Activated naive CD8-positive, alpha-beta T cell treated with anti-CD3 and anti-CD28 coated beads, Interleukin-2, amount 10 ng/mL, durations not matched to agents 7 days and 5 days (primary cell): Measurements from ENCODE around the gene TSPAN5. TPM values are rescaled to one million over a fixed set of nuclear protein-coding genes. Genes with fewer than 3 reads are reported as not detected.
"Not testable (repeated sequence)": the region's sequence is repeated elsewhere in the genome, so short reads cannot be mapped to it uniquely, and the experiment has no call there.

ENCODE experiments used
- ATAC-seq: fragments of 150-1000 bp; cut with Tn5 transposase; one replicate; pipeline ENCODE4 v1.10.0; 2021; ENCODE audit warnings: low read depth, moderate library complexity
- POLR2A ChIA-PET: fragments of 350-600 bp; sonication (Branson Sonifier 250); formaldehyde crosslinking; loops from one replicate; lab custom pipeline; 2021; ENCODE audit warnings: antibody characterized with exemption; lab: Charles Lee
- DNase-seq: peaks from one replicate; pipeline ENCODE4 v3.0.0; 2021
- H3K27ac Mint-ChIP-seq: one replicate; pipeline ENCODE4 v1.8.0; 2022; ENCODE audit warnings: mild to moderate bottlenecking, mixed read lengths
- H3K27me3 Mint-ChIP-seq: one replicate; pipeline ENCODE4 v1.8.0; 2022; ENCODE audit warnings: mild to moderate bottlenecking, moderate library complexity, mixed read lengths
- H3K36me3 Mint-ChIP-seq: one replicate; pipeline ENCODE4 v1.8.0; 2021; ENCODE audit warnings: mild to moderate bottlenecking, mixed read lengths
- H3K4me1 Mint-ChIP-seq: one replicate; pipeline ENCODE4 v1.8.0; 2021; ENCODE audit warnings: mixed read lengths
- H3K4me3 Mint-ChIP-seq: one replicate; pipeline ENCODE4 v1.8.0; 2022; ENCODE audit warnings: mild to moderate bottlenecking, moderate library complexity, mixed read lengths
- H3K9me3 Mint-ChIP-seq: one replicate; pipeline ENCODE4 v1.8.0; 2021; ENCODE audit warnings: mixed read lengths
- total RNA-seq, 2 experiments: library from RNA; stranded (reverse); gene quantifications; one replicate each; pipeline ENCODE4 v1.2.3, GENCODE V29; 2021

The TSPAN5 gene
- total RNA-seq, 2 experiments from 2014 or later = 19.8 to 21.4 TPM

DNA sequence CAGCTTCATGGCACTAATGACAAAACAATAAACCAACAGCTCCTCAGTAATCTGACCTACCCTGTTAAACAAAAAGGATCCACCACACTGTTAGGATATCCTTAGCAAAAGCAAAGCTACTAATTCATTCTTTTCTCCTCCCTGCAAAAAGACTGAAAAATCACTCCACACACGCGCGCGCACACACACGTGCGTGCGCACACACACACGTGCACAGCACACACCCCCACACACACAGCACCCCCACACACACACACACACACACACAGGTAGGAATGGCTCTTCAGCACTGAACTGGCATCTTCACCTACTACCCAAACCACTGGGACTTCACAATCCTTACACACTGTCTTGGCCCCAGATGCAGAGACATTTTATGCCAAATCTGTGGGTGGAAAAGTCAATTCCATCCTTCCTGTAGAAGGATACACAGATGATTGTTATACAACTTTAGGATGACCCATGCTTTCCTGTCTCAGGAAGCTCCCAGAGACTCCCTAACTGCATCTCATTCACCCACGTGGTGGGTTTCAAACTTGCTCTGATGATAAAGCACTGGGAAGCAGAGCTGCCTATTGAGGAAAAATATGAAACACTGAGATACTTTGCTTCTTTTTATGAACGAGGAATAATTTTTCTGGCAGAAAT, 102.5 kb downstream of the TSPAN5 start:
- DNase-seq (no peak), ATAC-seq (no peak)
- Mint-ChIP-seq H3K9me3 (peaks cover 6% of the 10 kb centered on the region), H3K4me3 (no peak overlapping the region), H3K27me3 (no peaks in the 10 kb centered on the region), H3K4me1 (peaks cover 3% of the 10 kb centered on the region), H3K27ac (no peak overlapping the region), H3K36me3 (peaks cover 14% of the 10 kb centered on the region)
- POLR2A ChIA-PET = no interaction called here

DNA sequence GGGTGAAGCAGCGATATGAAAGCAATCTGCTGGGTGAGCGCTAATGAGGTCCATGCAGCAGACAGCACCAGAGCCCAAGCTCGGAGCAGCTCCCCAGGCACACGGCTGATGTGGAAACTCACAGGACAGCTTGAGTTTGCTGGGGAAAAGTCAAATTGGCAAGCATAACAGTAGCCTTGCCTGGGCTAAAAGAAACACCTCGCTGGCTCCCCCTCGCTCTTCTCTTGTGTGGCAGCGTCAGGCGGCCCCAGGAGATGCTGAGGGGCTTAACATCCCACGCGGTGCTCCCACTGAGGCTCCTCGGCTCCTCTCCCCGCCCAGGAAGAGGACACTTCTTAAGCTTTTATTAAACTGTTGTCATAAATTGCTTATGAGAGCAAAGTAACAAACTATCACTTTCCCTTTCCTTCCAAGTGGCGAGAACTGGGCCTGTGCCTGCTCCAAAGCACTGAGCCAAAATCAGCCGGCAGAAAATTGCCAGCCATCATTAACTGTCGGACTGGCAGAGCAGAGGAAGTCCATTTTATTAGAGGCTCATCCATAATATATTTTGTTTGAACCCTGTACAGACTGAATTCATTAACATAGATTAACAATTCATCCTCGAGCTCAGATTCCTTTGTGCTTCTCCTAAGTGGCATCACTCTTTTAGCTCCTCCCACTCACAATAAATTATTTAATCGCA, 111.4 kb downstream of the TSPAN5 start:
- Mint-ChIP-seq H3K27me3 (no peaks in the 10 kb centered on the region), H3K4me3 (no peak overlapping the region), H3K36me3 (peaks cover 14% of the 10 kb centered on the region), H3K4me1 (peaks cover 9% of the 10 kb centered on the region), H3K9me3 (peaks cover 10% of the 10 kb centered on the region), H3K27ac (no peak overlapping the region)
- DNase-seq (no peak), ATAC-seq (no peak)
- POLR2A ChIA-PET = no interaction called here

DNA sequence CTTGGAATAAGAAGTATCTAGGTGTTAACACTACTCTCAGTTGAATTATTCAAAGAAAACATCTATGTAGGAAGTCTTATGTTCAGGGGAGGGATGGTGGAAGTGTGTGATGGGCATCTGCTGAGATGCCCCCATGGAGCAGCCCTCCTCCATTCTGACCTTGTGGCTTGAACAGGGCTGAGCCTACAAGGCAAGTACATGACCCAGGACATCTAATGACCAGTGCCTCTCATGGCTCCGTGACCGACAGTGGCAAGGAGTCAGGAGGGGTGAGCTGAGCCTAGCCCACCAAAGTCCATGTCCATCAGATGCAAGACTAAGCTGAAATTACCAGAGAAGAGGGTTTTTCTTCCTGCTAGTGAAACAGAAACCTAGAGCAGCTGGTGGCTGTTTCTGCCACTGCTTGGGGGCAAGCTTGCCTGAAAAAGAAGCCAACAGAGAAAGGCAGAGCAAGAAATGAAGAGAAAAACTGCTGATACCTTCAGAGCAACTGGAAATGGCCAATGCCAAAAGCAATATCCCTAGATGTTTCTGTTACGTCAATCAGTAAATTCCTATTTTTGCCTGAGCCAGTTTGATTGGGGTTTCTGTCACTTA, 113.5 kb downstream of the TSPAN5 start:
- H3K4me1 Mint-ChIP-seq = peaks cover 9% of the 10 kb centered on the region
- POLR2A ChIA-PET = no interaction called here
- ATAC-seq = no peak
- H3K4me3 Mint-ChIP-seq = no peak overlapping the region
- no peak for DNase-seq
- no peaks in the 10 kb centered on the region for H3K27me3 Mint-ChIP-seq
- peaks cover 1% of the 10 kb centered on the region for H3K36me3 Mint-ChIP-seq
- H3K9me3 Mint-ChIP-seq = no peaks in the 10 kb centered on the region
- H3K27ac Mint-ChIP-seq = no peak overlapping the region

DNA sequence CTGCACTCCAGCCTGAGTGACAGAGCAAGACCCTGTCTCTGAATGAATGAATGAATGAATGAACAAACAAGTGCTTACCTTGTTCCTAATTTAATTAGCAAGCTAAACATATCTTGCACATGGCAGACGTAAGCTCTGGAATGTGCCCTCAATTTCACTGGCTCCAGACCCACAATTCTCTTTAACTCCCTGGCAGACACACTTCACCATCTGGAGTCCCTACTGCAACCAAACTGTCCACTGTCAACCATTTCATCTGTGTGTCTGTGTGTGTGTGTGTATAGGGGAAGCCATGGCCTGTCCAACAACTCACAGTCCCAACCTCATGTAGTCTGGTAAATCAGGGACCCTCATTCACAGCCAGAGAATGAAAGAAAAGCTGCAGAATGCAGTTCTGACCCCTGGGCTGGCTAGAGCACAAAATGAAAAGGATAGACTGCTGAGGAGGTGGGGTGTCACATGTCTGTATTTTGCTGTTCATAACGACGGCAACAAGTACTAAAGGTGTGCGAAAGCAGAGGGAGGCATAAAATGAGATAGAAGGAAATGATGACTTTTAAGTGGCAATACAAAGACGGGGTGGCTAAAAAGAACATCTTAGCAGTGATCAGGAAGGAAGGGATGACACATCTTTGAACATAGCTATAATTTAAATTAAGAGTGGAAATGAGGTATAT, 114.1 kb downstream of the TSPAN5 start:
- Mint-ChIP-seq H3K36me3 (peaks cover 3% of the 10 kb centered on the region), H3K9me3 (no peaks in the 10 kb centered on the region), H3K27ac (no peak overlapping the region), H3K27me3 (no peaks in the 10 kb centered on the region), H3K4me3 (no peak overlapping the region), H3K4me1 (peaks cover 10% of the 10 kb centered on the region)
- no peak for DNase-seq
- peak; percentile 42 for ATAC-seq
- POLR2A ChIA-PET = no interaction called here

DNA sequence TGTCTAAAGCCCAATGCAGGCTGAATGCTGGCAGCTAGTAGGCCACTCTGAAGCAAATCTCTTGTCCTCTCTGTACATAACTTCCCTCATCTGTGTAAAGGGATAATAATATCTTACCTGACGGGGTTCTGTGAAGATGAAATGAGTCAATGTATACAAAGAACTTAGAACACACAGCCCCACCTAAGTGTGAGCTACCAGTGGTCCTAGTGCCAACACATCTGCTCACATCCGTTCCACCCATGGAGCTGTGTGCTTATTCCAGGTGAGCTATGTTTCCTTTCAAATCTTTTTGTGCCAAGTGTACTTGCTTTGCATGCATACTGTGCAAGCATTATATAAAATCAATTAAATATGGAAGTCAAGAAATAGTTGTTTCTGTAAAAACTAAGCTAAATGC, 116.4 kb downstream of the TSPAN5 start:
- Mint-ChIP-seq H3K9me3 (no peaks in the 10 kb centered on the region), H3K4me3 (no peak overlapping the region), H3K27ac (no peak overlapping the region), H3K4me1 (peaks cover 11% of the 10 kb centered on the region), H3K36me3 (peaks cover 6% of the 10 kb centered on the region), H3K27me3 (no peaks in the 10 kb centered on the region)
- POLR2A ChIA-PET = no interaction called here
- no peak for ATAC-seq
- DNase-seq = no peak

DNA sequence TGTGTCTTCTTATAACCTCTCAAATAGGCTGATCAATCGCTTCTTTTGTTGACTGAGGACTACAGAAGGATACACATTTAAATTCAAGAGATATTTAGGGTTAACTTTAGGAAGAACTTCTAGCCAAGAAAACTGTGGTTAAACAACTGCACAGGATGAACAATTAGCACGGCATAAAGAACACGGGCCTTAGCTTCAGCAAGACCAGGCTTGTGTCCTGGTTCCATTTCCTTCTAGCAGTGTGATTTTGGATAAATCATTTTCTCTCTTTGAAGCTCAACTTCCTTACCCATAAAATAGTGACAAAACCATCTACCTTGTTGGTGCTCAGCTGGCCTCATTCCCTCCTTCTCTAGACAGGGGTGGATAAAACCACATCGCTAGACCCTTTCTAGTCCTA, 117.6 kb downstream of the TSPAN5 start:
- POLR2A ChIA-PET = no interaction called here
- DNase-seq (no peak), ATAC-seq (no peak)
- no peak overlapping the region for H3K27ac Mint-ChIP-seq
- no peak overlapping the region for H3K4me3 Mint-ChIP-seq
- no peaks in the 10 kb centered on the region for H3K27me3 Mint-ChIP-seq
- H3K36me3 Mint-ChIP-seq = peaks cover 10% of the 10 kb centered on the region
- H3K4me1 Mint-ChIP-seq = peaks cover 11% of the 10 kb centered on the region
- H3K9me3 Mint-ChIP-seq = no peaks in the 10 kb centered on the region

DNA sequence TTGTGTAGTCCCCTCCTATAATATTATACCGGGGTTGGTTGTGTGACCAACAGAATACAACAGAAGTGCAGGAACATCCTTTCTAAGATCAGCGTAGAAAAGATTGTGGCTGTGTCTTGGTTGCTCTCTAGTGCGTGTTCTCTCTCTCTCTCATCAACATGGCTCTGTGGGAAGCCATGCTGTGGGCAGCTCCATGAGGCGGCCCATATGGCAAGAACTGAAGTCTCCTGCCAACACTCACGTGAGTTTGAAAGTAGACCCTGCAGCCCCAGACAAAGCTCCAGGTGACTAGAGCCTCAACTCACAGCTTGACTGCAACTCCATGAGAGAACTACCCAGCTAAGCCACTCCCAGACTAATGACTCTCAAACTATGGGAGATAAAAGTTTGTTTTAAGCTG, 118.7 kb downstream of the TSPAN5 start:
- DNase-seq (no peak), ATAC-seq (no peak)
- no peak overlapping the region for H3K4me3 Mint-ChIP-seq
- peaks cover 13% of the 10 kb centered on the region for H3K36me3 Mint-ChIP-seq
- H3K27ac Mint-ChIP-seq = no peak overlapping the region
- POLR2A ChIA-PET = no interaction called here
- peaks cover 8% of the 10 kb centered on the region for H3K4me1 Mint-ChIP-seq
- H3K9me3 Mint-ChIP-seq = peaks cover 3% of the 10 kb centered on the region
- no peaks in the 10 kb centered on the region for H3K27me3 Mint-ChIP-seq

DNA sequence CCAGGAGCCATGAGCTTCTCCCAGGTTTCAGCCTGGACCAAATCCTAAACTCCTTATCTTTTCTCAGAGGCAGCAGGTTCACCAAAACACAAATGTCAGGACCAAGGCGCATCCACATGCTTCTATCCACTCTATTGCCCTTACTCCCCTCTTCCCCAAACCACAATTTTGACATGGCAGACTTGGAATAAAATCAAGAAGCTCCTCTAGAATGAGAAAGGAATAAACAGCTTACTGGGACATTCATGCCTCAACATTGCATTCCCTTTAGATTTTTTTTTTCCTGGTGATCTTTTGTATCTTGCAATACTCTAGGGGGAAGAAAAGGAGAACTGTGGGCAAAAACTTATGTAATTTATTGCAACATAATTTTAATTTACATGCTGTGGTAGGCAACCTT, 119.1 kb downstream of the TSPAN5 start:
- Mint-ChIP-seq H3K4me1 (peaks cover 5% of the 10 kb centered on the region), H3K4me3 (no peak overlapping the region), H3K36me3 (peaks cover 13% of the 10 kb centered on the region), H3K27me3 (no peaks in the 10 kb centered on the region), H3K27ac (no peak overlapping the region), H3K9me3 (peaks cover 3% of the 10 kb centered on the region)
- DNase-seq (no peak), ATAC-seq (no peak)
- POLR2A ChIA-PET = no interaction called here

DNA sequence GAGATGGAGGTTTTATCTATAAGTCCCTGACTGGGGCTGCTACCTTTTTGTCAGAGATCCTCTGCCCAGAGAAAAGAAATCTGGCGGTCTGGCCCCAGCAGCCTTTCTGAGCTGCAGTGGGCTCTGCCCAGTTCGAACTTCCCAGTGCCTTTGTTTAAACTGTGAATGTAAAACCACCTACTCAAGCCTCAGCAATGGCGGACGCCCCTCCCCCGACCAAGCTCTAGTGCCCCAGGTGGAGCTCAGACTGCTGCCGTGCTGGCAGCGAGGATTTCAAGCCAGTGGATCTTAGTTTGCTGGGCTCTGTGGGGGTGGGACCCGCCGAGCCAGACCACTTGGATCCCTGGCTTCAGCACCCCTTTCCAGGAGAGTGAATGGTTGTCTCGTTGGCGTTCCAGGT, 121.8 kb downstream of the TSPAN5 start:
- H3K36me3 Mint-ChIP-seq = peaks cover 21% of the 10 kb centered on the region

DNA sequence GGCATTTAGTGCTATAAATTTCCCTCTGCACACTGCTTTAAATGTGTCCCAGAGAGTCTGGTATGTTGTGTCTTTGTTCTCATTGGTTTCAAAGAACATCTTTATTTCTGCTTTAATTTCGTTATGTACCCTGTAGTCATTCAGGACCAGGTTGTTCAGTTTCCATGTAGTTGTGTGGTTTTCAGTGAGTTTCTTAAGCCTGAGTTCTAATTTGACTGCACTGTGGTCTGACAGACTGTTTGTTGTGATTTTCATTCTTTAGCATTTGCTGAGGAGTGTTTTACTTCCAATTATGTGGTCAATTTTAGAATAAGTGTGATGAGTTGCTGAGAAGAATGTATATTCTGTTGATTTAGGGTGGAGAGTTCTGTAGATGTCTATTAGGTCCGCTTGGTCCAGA, 124.3 kb downstream of the TSPAN5 start:
- not testable (repeated sequence) for H3K9me3 Mint-ChIP-seq, H3K27me3 Mint-ChIP-seq, H3K27ac Mint-ChIP-seq, H3K4me3 Mint-ChIP-seq, ATAC-seq, H3K4me1 Mint-ChIP-seq, DNase-seq
- POLR2A ChIA-PET = interaction anchor here (0.6 kb wide), 1 partner anchor 238 kb away, joined by 3 read pairs; no protein-coding TSS in a partner anchor
- peaks cover 20% of the 10 kb centered on the region for H3K36me3 Mint-ChIP-seq

More for the DNA sequence above, 121.8 kb downstream of the TSPAN5 start:
- no peak overlapping the region for H3K27ac Mint-ChIP-seq
- peaks cover 8% of the 10 kb centered on the region for H3K9me3 Mint-ChIP-seq
- ATAC-seq (no peak), DNase-seq (no peak)
- H3K4me3 Mint-ChIP-seq = no peak overlapping the region
- no peaks in the 10 kb centered on the region for H3K27me3 Mint-ChIP-seq
- POLR2A ChIA-PET = no interaction called here
- H3K4me1 Mint-ChIP-seq = peaks cover 8% of the 10 kb centered on the region

DNA sequence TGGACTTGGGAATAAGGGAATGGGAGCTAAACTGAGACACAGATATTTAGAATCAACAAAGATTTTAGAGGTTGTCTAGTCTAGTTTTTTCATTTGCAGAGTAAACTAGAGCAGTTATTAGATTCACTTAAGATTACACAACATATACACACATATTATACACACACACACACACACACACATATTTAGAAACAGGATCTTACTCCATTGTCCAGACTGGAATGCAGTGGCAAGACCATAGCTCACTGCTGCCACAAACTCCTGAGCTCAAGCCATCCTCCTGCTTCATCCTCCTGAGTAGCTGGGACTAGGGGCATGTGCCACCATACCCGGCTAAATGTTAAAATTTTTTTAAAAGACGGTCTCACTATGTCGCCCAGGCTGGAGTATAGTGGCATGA, 127.8 kb downstream of the TSPAN5 start:
- peaks cover 13% of the 10 kb centered on the region for H3K4me1 Mint-ChIP-seq
- H3K9me3 Mint-ChIP-seq = peaks cover 6% of the 10 kb centered on the region
- H3K27ac Mint-ChIP-seq = no peak overlapping the region

DNA sequence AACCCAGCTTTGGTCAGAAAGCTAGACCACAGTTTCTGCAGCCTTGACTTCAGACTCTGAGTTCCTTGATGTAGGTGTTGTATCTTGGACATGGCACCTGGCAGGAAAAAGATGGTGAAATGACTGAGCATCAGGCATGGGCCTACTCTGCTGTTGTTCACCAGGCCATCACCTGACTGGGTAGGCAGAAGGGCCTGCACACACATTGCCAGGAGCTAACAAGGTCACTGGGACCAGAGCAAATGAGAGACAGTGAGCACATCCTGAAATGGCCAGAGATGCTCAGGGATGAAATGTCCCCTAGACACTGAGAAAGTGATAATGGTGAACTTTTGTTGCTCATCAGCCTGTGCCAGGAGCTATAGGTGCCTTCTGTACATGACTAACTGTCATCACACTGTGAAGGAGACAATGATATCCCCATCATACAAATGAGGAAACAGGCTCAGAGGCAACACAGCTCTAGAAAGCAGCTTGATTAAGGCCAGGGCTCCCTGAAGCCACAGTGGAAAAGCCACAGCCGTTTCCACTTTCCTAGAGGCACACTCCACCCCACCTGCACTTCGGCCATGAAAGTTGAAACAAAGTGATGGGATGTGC, 128.3 kb downstream of the TSPAN5 start:
- no peaks in the 10 kb centered on the region for H3K27me3 Mint-ChIP-seq
- H3K4me1 Mint-ChIP-seq = peaks cover 13% of the 10 kb centered on the region
- H3K36me3 Mint-ChIP-seq = peaks cover 13% of the 10 kb centered on the region
- no peak overlapping the region for H3K27ac Mint-ChIP-seq
- no peak for DNase-seq
- peaks cover 5% of the 10 kb centered on the region for H3K9me3 Mint-ChIP-seq
- POLR2A ChIA-PET = no interaction called here
- no peak for ATAC-seq
- H3K4me3 Mint-ChIP-seq = no peak overlapping the region

More for the DNA sequence above, 127.8 kb downstream of the TSPAN5 start:
- POLR2A ChIA-PET = no interaction called here
- Mint-ChIP-seq H3K27me3 (no peaks in the 10 kb centered on the region), H3K36me3 (peaks cover 15% of the 10 kb centered on the region), H3K4me3 (no peak overlapping the region)
- ATAC-seq (no peak), DNase-seq (no peak)

DNA sequence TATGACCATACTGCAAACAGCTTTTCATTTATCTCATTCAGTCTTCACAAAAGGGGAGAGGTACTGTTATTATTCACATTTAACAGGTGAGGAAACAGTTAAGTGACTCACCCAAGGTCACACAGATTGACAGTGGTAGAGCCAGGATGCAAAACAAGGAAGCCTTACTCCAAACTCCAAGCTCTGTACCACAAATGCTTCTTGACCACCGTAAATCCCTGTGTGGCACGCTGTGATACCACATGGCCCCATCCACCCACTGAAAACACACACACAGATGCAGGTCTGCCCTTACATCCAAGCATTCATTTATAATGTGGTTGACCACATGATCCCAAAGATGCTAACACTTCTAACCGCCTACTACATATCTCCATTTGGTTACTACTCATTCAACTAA, 129.5 kb downstream of the TSPAN5 start:
- POLR2A ChIA-PET = interaction anchor here (0.6 kb wide), 1 partner anchor 264 kb away, joined by 3 read pairs; no protein-coding TSS in a partner anchor
- Mint-ChIP-seq H3K4me1 (peaks cover 7% of the 10 kb centered on the region), H3K36me3 (peaks cover 9% of the 10 kb centered on the region), H3K4me3 (no peak overlapping the region), H3K27ac (no peak overlapping the region), H3K9me3 (peaks cover under 1% of the 10 kb centered on the region), H3K27me3 (no peaks in the 10 kb centered on the region)
- ATAC-seq = no peak
- DNase-seq = no peak
